ENCODE measurements around the gene SYT13.

SYT13 gene

GRCh38 chr11:45285930-45286632 lies at the start of gene SYT13:
Gene SYT13 (minus strand): TSS chr11:45286341. CDS start chr11:45286207, 134 bp downstream.
- Mint-ChIP-seq H3K9me3 (no peaks in the 10 kb centered on the region), H3K36me3 (no peaks in the 10 kb centered on the region), H3K4me1 (no peaks in the 10 kb centered on the region), H3K4me3 (no peak within 1 kb of the TSS), H3K27ac (no peak within 1 kb of the TSS), H3K27me3 (peaks cover 93% of the 10 kb centered on the region)
- no peak for ATAC-seq

- Mint-ChIP-seq H3K27me3 (peaks cover 19% of the 10 kb centered on the region), H3K27ac (no peak overlapping the region), H3K9me3 (no peaks in the 10 kb centered on the region), H3K4me3 (no peak overlapping the region), H3K36me3 (no peaks in the 10 kb centered on the region), H3K4me1 (peaks cover 27% of the 10 kb centered on the region)
- no peak for ATAC-seq
Measured at GRCh38 chr11:45335434-45335833, 49.3 kb upstream of the SYT13 start.

- ATAC-seq = no peak
- no peaks in the 10 kb centered on the region for H3K9me3 Mint-ChIP-seq
- H3K27ac Mint-ChIP-seq = no peak overlapping the region
- no peak overlapping the region for H3K4me3 Mint-ChIP-seq
- no peaks in the 10 kb centered on the region for H3K36me3 Mint-ChIP-seq
- peaks cover 21% of the 10 kb centered on the region for H3K4me1 Mint-ChIP-seq
- H3K27me3 Mint-ChIP-seq = peaks cover 25% of the 10 kb centered on the region
Measured at GRCh38 chr11:45334836-45335235, 48.7 kb upstream of the SYT13 start.

GRCh38 chr11:45334410-45334809 lies 48.3 kb upstream of the SYT13 start:
- H3K36me3 Mint-ChIP-seq = no peaks in the 10 kb centered on the region

GRCh38 chr11:45333001-45333971 lies 47.1 kb upstream of the SYT13 start:
- Mint-ChIP-seq H3K9me3 (no peaks in the 10 kb centered on the region), H3K36me3 (no peaks in the 10 kb centered on the region), H3K4me3 (no peak overlapping the region), H3K4me1 (peaks cover 11% of the 10 kb centered on the region), H3K27me3 (peaks cover 37% of the 10 kb centered on the region), H3K27ac (no peak overlapping the region)
- no peak for ATAC-seq

More at GRCh38 chr11:45334410-45334809, 48.3 kb upstream of the SYT13 start:
- Mint-ChIP-seq H3K27me3 (peaks cover 28% of the 10 kb centered on the region), H3K27ac (no peak overlapping the region), H3K9me3 (no peaks in the 10 kb centered on the region), H3K4me1 (peaks cover 17% of the 10 kb centered on the region), H3K4me3 (no peak overlapping the region)
- no peak for ATAC-seq

GRCh38 chr11:45332276-45332934 lies 46.3 kb upstream of the SYT13 start:
- Mint-ChIP-seq H3K4me3 (no peak overlapping the region), H3K9me3 (no peaks in the 10 kb centered on the region), H3K27ac (no peak overlapping the region), H3K4me1 (peaks cover 11% of the 10 kb centered on the region), H3K27me3 (peaks cover 46% of the 10 kb centered on the region), H3K36me3 (no peaks in the 10 kb centered on the region)
- peak; percentile 59 for ATAC-seq

GRCh38 chr11:45331839-45332238 lies 45.7 kb upstream of the SYT13 start:
- H3K27me3 Mint-ChIP-seq = peaks cover 51% of the 10 kb centered on the region
- ATAC-seq = no peak
- peaks cover 11% of the 10 kb centered on the region for H3K4me1 Mint-ChIP-seq
- peaks cover 3% of the 10 kb centered on the region for H3K9me3 Mint-ChIP-seq
- no peak overlapping the region for H3K27ac Mint-ChIP-seq
- no peak overlapping the region for H3K4me3 Mint-ChIP-seq
- no peaks in the 10 kb centered on the region for H3K36me3 Mint-ChIP-seq

GRCh38 chr11:45328726-45329125 lies 42.6 kb upstream of the SYT13 start:
- Mint-ChIP-seq H3K27ac (no peak overlapping the region), H3K36me3 (no peaks in the 10 kb centered on the region), H3K4me1 (peaks cover 5% of the 10 kb centered on the region), H3K9me3 (peaks cover 3% of the 10 kb centered on the region), H3K4me3 (no peak overlapping the region), H3K27me3 (peaks cover 71% of the 10 kb centered on the region)
- no peak for ATAC-seq

- Mint-ChIP-seq H3K4me1 (no peaks in the 10 kb centered on the region), H3K27me3 (peaks cover 72% of the 10 kb centered on the region)
Measured at GRCh38 chr11:45324459-45324858, 38.3 kb upstream of the SYT13 start.

GRCh38 chr11:45323601-45324249 lies 37.6 kb upstream of the SYT13 start:
- H3K27me3 Mint-ChIP-seq = peaks cover 65% of the 10 kb centered on the region
- no peak overlapping the region for H3K4me3 Mint-ChIP-seq
- ATAC-seq = peak; percentile 42
- no peak overlapping the region for H3K27ac Mint-ChIP-seq
- H3K9me3 Mint-ChIP-seq = peaks cover 3% of the 10 kb centered on the region
- H3K36me3 Mint-ChIP-seq = no peaks in the 10 kb centered on the region
- no peaks in the 10 kb centered on the region for H3K4me1 Mint-ChIP-seq

More at GRCh38 chr11:45324459-45324858, 38.3 kb upstream of the SYT13 start:
- no peak overlapping the region for H3K4me3 Mint-ChIP-seq
- no peak overlapping the region for H3K27ac Mint-ChIP-seq
- H3K36me3 Mint-ChIP-seq = no peaks in the 10 kb centered on the region
- peaks cover 3% of the 10 kb centered on the region for H3K9me3 Mint-ChIP-seq
- ATAC-seq = no peak

- Mint-ChIP-seq H3K4me1 (no peaks in the 10 kb centered on the region), H3K4me3 (no peak overlapping the region), H3K9me3 (peaks cover 3% of the 10 kb centered on the region), H3K36me3 (no peaks in the 10 kb centered on the region), H3K27me3 (peaks cover 64% of the 10 kb centered on the region), H3K27ac (no peak overlapping the region)
- no peak for ATAC-seq
Measured at GRCh38 chr11:45322891-45323600, 36.9 kb upstream of the SYT13 start.

GRCh38 chr11:45322111-45322705 lies 36.1 kb upstream of the SYT13 start:
- no peaks in the 10 kb centered on the region for H3K36me3 Mint-ChIP-seq
- H3K4me1 Mint-ChIP-seq = no peaks in the 10 kb centered on the region
- H3K27ac Mint-ChIP-seq = no peak overlapping the region
- no peak overlapping the region for H3K4me3 Mint-ChIP-seq
- H3K9me3 Mint-ChIP-seq = peaks cover 3% of the 10 kb centered on the region
- ATAC-seq = no peak
- H3K27me3 Mint-ChIP-seq = peaks cover 64% of the 10 kb centered on the region

- no peaks in the 10 kb centered on the region for H3K36me3 Mint-ChIP-seq
- no peak overlapping the region for H3K4me3 Mint-ChIP-seq
- no peak overlapping the region for H3K27ac Mint-ChIP-seq
- ATAC-seq = no peak
- peaks cover 64% of the 10 kb centered on the region for H3K27me3 Mint-ChIP-seq
- no peaks in the 10 kb centered on the region for H3K9me3 Mint-ChIP-seq
- no peaks in the 10 kb centered on the region for H3K4me1 Mint-ChIP-seq
Measured at GRCh38 chr11:45321669-45322068, 35.5 kb upstream of the SYT13 start.

- peaks cover 64% of the 10 kb centered on the region for H3K27me3 Mint-ChIP-seq
- H3K27ac Mint-ChIP-seq = no peak overlapping the region
Measured at GRCh38 chr11:45321031-45321595, 35.0 kb upstream of the SYT13 start.

More at GRCh38 chr11:45321031-45321595, 35.0 kb upstream of the SYT13 start:
- H3K4me3 Mint-ChIP-seq = no peak overlapping the region
- H3K36me3 Mint-ChIP-seq = no peaks in the 10 kb centered on the region
- H3K9me3 Mint-ChIP-seq = no peaks in the 10 kb centered on the region
- H3K4me1 Mint-ChIP-seq = no peaks in the 10 kb centered on the region
- ATAC-seq = no peak
